HG03103 (cell line): ENCODE measurements around the gene EFCAB14.
A peak's percentile ranks its signal among the peaks of the same experiment; 100 is the strongest.
"Not testable (repeated sequence)": the region's sequence is repeated elsewhere in the genome, so short reads cannot be mapped to it uniquely, and the experiment has no call there.

Experiments used
- ATAC-seq: cut with Tn5 transposase; IDR thresholded peaks from one replicate; pipeline ENCODE4 v1.9.1; 2021; ENCODE audit warnings: low read depth; ENCODE audit not compliant: unreplicated experiment

EFCAB14 gene

GRCh38 chr1:46724991-46725735 lies 6.2 kb upstream of the EFCAB14 start:
- peak; percentile 70 for ATAC-seq

GRCh38 chr1:46723901-46724300 lies 5.0 kb upstream of the EFCAB14 start:
- ATAC-seq: no peak

- ATAC-seq: no peak
These were observed 2.8 kb upstream of the EFCAB14 start for GRCh38 chr1:46721686-46722205.

- no peak for ATAC-seq
These were observed 2.3 kb upstream of the EFCAB14 start for GRCh38 chr1:46721204-46721603.

- ATAC-seq: not testable (repeated sequence)
These were observed 1.4 kb upstream of the EFCAB14 start for GRCh38 chr1:46720319-46720718.

GRCh38 chr1:46719689-46720088 lies 775 bp upstream of the EFCAB14 start:
- ATAC-seq: no peak

- no peak for ATAC-seq
These were observed 581 bp downstream of the EFCAB14 start for GRCh38 chr1:46718340-46718726.

GRCh38 chr1:46717654-46718053 lies 1.3 kb downstream of the EFCAB14 start:
- ATAC-seq: no peak

GRCh38 chr1:46714976-46715375 lies 3.9 kb downstream of the EFCAB14 start:
- ATAC-seq: no peak

GRCh38 chr1:46708121-46708520 lies 10.8 kb downstream of the EFCAB14 start:
- ATAC-seq: no peak

- no peak for ATAC-seq
These were observed 13.5 kb downstream of the EFCAB14 start for GRCh38 chr1:46705408-46705807.

GRCh38 chr1:46703927-46704641 lies 14.8 kb downstream of the EFCAB14 start:
- no peak for ATAC-seq

GRCh38 chr1:46699666-46700065 lies 19.2 kb downstream of the EFCAB14 start:
- ATAC-seq: no peak

- ATAC-seq: no peak
These were observed 21.9 kb downstream of the EFCAB14 start for GRCh38 chr1:46697053-46697452.

GRCh38 chr1:46694676-46695075 lies 24.2 kb downstream of the EFCAB14 start:
- ATAC-seq: not testable (repeated sequence)

GRCh38 chr1:46692811-46693770 lies 25.8 kb downstream of the EFCAB14 start:
- no peak for ATAC-seq

- no peak for ATAC-seq
These were observed 26.7 kb downstream of the EFCAB14 start for GRCh38 chr1:46691997-46692790.

GRCh38 chr1:46690931-46691421 lies 27.9 kb downstream of the EFCAB14 start:
- ATAC-seq: no peak

GRCh38 chr1:46689897-46690296 lies 29.0 kb downstream of the EFCAB14 start:
- ATAC-seq: no peak

- ATAC-seq: no peak
These were observed 29.6 kb downstream of the EFCAB14 start for GRCh38 chr1:46689356-46689755.
